Large intestine (tissue), 12 donors: Measurements from ENCODE around the gene RLF. TPM values are rescaled to one million over a fixed set of nuclear protein-coding genes. Genes with fewer than 3 reads are reported as not detected.

Experiments
- DNase-seq, 2 donors: peaks; one replicate each; pipeline versions ENCODE4 v3.0.0 to v3.0.0-alpha.2; 2013
- H3K27ac ChIP-seq: one replicate; pipeline ENCODE4 v1.5.1; 2013; ENCODE audit warnings: low read length
- H3K27me3 ChIP-seq: 2 replicates; pipeline ENCODE4 v1.6.1; 2013; ENCODE audit warnings: low read length; ENCODE audit not compliant: control insufficient read depth, insufficient read depth
- H3K36me3 ChIP-seq: 2 replicates; pipeline ENCODE4 v1.6.1; 2013; ENCODE audit warnings: low read length; ENCODE audit not compliant: control insufficient read depth, insufficient read depth
- H3K4me1 ChIP-seq: one replicate; pipeline ENCODE4 v1.6.1; 2013; ENCODE audit warnings: low read length; ENCODE audit not compliant: control insufficient read depth, insufficient read depth
- H3K4me3 ChIP-seq: one replicate; pipeline ENCODE4 v1.5.1; 2013; ENCODE audit warnings: low read length
- H3K9me3 ChIP-seq: one replicate; pipeline ENCODE4 v1.6.1; 2013; ENCODE audit warnings: mild to moderate bottlenecking, low read depth, low read length, moderate library complexity; ENCODE audit not compliant: control insufficient read depth
- WGBS: methylation state at CpG from one replicate; pipeline ENCODE4 v1.1.5; 2013; ENCODE audit warnings: low lambda C conversion rate; ENCODE audit not compliant: insufficient coverage; 5-methylcytosine and 5-hydroxymethylcytosine counted together
- long read RNA-seq, 11 donors: transcript quantifications; one replicate each; lab custom pipeline, GENCODE V29; 2026
- polyA plus RNA-seq: library from polyadenylated mRNA; unstranded; fragments of 120-200 nt; gene quantifications from one replicate; pipeline ENCODE4 v1.2.1, GENCODE V29; 2013

Gene RLF
- polyA plus RNA-seq = 19.0 TPM
- long read RNA-seq, donor 1, full-length matches to known transcripts = 2 of 2 reads
- long read RNA-seq, donor 1, partial matches to known transcripts = 0 of 2 reads
- long read RNA-seq, donor 1, other reads (novel, unspliced or antisense) = 0 of 2 reads
- long read RNA-seq, donor 2, full-length matches to known transcripts = 5 of 5 reads
- long read RNA-seq, donor 2, partial matches to known transcripts = 0 of 5 reads
- long read RNA-seq, donor 2, other reads (novel, unspliced or antisense) = 0 of 5 reads
- long read RNA-seq, donor 3 = 0 reads
- long read RNA-seq, donor 4 = 0 reads
- long read RNA-seq, donor 5, full-length matches to known transcripts = 5 of 5 reads
- long read RNA-seq, donor 5, partial matches to known transcripts = 0 of 5 reads
- long read RNA-seq, donor 5, other reads (novel, unspliced or antisense) = 0 of 5 reads
- long read RNA-seq, donor 6, full-length matches to known transcripts = 2 of 2 reads
- long read RNA-seq, donor 6, partial matches to known transcripts = 0 of 2 reads
- long read RNA-seq, donor 6, other reads (novel, unspliced or antisense) = 0 of 2 reads
- long read RNA-seq, donor 7, full-length matches to known transcripts = 3 of 3 reads
- long read RNA-seq, donor 7, partial matches to known transcripts = 0 of 3 reads
- long read RNA-seq, donor 7, other reads (novel, unspliced or antisense) = 0 of 3 reads
- long read RNA-seq, donor 8, full-length matches to known transcripts = 5 of 11 reads
- long read RNA-seq, donor 8, partial matches to known transcripts = 6 of 11 reads
- long read RNA-seq, donor 8, other reads (novel, unspliced or antisense) = 0 of 11 reads
- long read RNA-seq, donor 9, full-length matches to known transcripts = 3 of 3 reads
- long read RNA-seq, donor 9, partial matches to known transcripts = 0 of 3 reads
- long read RNA-seq, donor 9, other reads (novel, unspliced or antisense) = 0 of 3 reads
- long read RNA-seq, donor 10, full-length matches to known transcripts = 7 of 7 reads
- long read RNA-seq, donor 10, partial matches to known transcripts = 0 of 7 reads
- long read RNA-seq, donor 10, other reads (novel, unspliced or antisense) = 0 of 7 reads
- long read RNA-seq, donor 11, full-length matches to known transcripts = 3 of 3 reads
- long read RNA-seq, donor 11, partial matches to known transcripts = 0 of 3 reads
- long read RNA-seq, donor 11, other reads (novel, unspliced or antisense) = 0 of 3 reads

GRCh38 chr1:40161125-40161887, at the start of gene RLF:
TSS of gene RLF (plus strand) at chr1:40161387. CDS start at chr1:40161400, 13 bp downstream.
- Histone ChIP-seq H3K4me1 (peaks cover 4% of the 10 kb centered on the region), H3K9me3 (no peaks in the 10 kb centered on the region), H3K27ac (peak within 1 kb of the TSS; percentile 99), H3K4me3 (peak within 1 kb of the TSS; percentile 80), H3K27me3 (no peaks in the 10 kb centered on the region), H3K36me3 (no peaks in the 10 kb centered on the region)
- peak; percentile 93 to 96 for DNase-seq
- no CpG with 5 or more reads among the region's 62 CpGs for WGBS

GRCh38 chr1:40114400-40114799, 46.8 kb upstream of the RLF start:
- H3K9me3 ChIP-seq = peaks cover 6% of the 10 kb centered on the region
- no peak overlapping the region for H3K4me3 ChIP-seq
- no peak for DNase-seq
- no peak overlapping the region for H3K27ac ChIP-seq
- no peaks in the 10 kb centered on the region for H3K4me1 ChIP-seq
- WGBS = 50% methylated on average over 1 of the region's 3 CpGs
- H3K27me3 ChIP-seq = no peaks in the 10 kb centered on the region
- H3K36me3 ChIP-seq = no peaks in the 10 kb centered on the region

GRCh38 chr1:40120128-40120527, 41.1 kb upstream of the RLF start:
- 90% methylated on average over 4 of the region's 7 CpGs for WGBS

GRCh38 chr1:40122855-40123254, 38.3 kb upstream of the RLF start:
- Histone ChIP-seq H3K27ac (no peak overlapping the region), H3K9me3 (no peaks in the 10 kb centered on the region), H3K27me3 (no peaks in the 10 kb centered on the region), H3K36me3 (no peaks in the 10 kb centered on the region), H3K4me1 (peaks cover 4% of the 10 kb centered on the region), H3K4me3 (no peak overlapping the region)
- peak; percentile 76 to 87 for DNase-seq

More at GRCh38 chr1:40120128-40120527, 41.1 kb upstream of the RLF start:
- no peak overlapping the region for H3K27ac ChIP-seq
- DNase-seq = no peak
- no peaks in the 10 kb centered on the region for H3K27me3 ChIP-seq
- peaks cover 4% of the 10 kb centered on the region for H3K4me1 ChIP-seq
- H3K9me3 ChIP-seq = no peaks in the 10 kb centered on the region
- no peaks in the 10 kb centered on the region for H3K36me3 ChIP-seq
- H3K4me3 ChIP-seq = no peak overlapping the region

- Histone ChIP-seq H3K9me3 (peaks cover 8% of the 10 kb centered on the region), H3K27ac (no peak overlapping the region), H3K36me3 (no peaks in the 10 kb centered on the region), H3K4me3 (no peak overlapping the region), H3K4me1 (no peaks in the 10 kb centered on the region), H3K27me3 (peaks cover 25% of the 10 kb centered on the region)
- peak in 1 of 2 donors; percentile 9 for DNase-seq
- no CpG with 5 or more reads among the region's 2 CpGs for WGBS
Measured at GRCh38 chr1:40130892-40131291, 30.3 kb upstream of the RLF start.

- Histone ChIP-seq H3K36me3 (no peaks in the 10 kb centered on the region), H3K4me1 (no peaks in the 10 kb centered on the region), H3K27me3 (peaks cover 28% of the 10 kb centered on the region), H3K27ac (no peak overlapping the region), H3K4me3 (peak overlapping the region; percentile 24), H3K9me3 (peaks cover 8% of the 10 kb centered on the region)
- WGBS = 15% methylated on average over 4 of the region's 44 CpGs
- peak in 1 of 2 donors; percentile 16 for DNase-seq
Measured at GRCh38 chr1:40132383-40133311, 28.5 kb upstream of the RLF start.

GRCh38 chr1:40133312-40133665, 27.9 kb upstream of the RLF start:
- peak overlapping the region; percentile 24 for H3K4me3 ChIP-seq
- DNase-seq = no peak
- peaks cover 8% of the 10 kb centered on the region for H3K9me3 ChIP-seq
- no peak overlapping the region for H3K27ac ChIP-seq
- no peaks in the 10 kb centered on the region for H3K36me3 ChIP-seq
- peaks cover 28% of the 10 kb centered on the region for H3K27me3 ChIP-seq
- 90% methylated on average over 2 of the region's 21 CpGs for WGBS
- no peaks in the 10 kb centered on the region for H3K4me1 ChIP-seq

- no peak for DNase-seq
- 65% methylated on average over 1 of the region's 2 CpGs for WGBS
- Histone ChIP-seq H3K4me1 (no peaks in the 10 kb centered on the region), H3K4me3 (no peak overlapping the region), H3K27ac (no peak overlapping the region), H3K36me3 (no peaks in the 10 kb centered on the region), H3K9me3 (peaks cover 8% of the 10 kb centered on the region), H3K27me3 (peaks cover 28% of the 10 kb centered on the region)
Measured at GRCh38 chr1:40133839-40134238, 27.3 kb upstream of the RLF start.
